Fibroblast of lung (primary cell): ENCODE results near the gene MEIOB. TPM values are rescaled to one million over a fixed set of nuclear protein-coding genes. Genes with fewer than 3 reads are reported as not detected.

Experiments used
- DNase-seq, 2 donors: peaks; one replicate each; pipeline versions ENCODE4 v3.0.0 to v3.0.0-alpha.2; 2010; ENCODE audit warnings: low read depth in 2 of 2
- H2AFZ ChIP-seq: 2 replicates; pipeline ENCODE4 v1.5.1; 2012; ENCODE audit warnings: low read length, control low read depth, inconsistent platforms
- H3K27ac ChIP-seq: 2 replicates; pipeline ENCODE4 v1.5.1; 2011; ENCODE audit warnings: low read length, control low read depth; ENCODE audit not compliant: insufficient read depth
- H3K27me3 ChIP-seq: 2 replicates; pipeline ENCODE4 v1.5.1; 2011; ENCODE audit warnings: mild to moderate bottlenecking, low read length; ENCODE audit not compliant: control insufficient read depth, insufficient read depth
- H3K36me3 ChIP-seq: 2 replicates; pipeline ENCODE4 v1.5.1; 2011; ENCODE audit warnings: low read length; ENCODE audit not compliant: control insufficient read depth, insufficient read depth
- H3K4me1 ChIP-seq: 2 replicates; pipeline ENCODE4 v1.5.1; 2011; ENCODE audit warnings: low read length; ENCODE audit not compliant: control insufficient read depth, insufficient read depth; ENCODE audit errors: extremely low read depth
- H3K4me2 ChIP-seq: 2 replicates; pipeline ENCODE4 v1.5.1; 2011; ENCODE audit warnings: low read length, control low read depth; ENCODE audit not compliant: insufficient read depth; ENCODE audit errors: extremely low read depth
- H3K4me3 ChIP-seq, 4 experiments: fragments of 200-600 bp in 1 of 4; sonication (generic) in 1 of 4; replicated peaks in 1 of 4; 2 replicates each; pipeline ENCODE4 v1.5.1; 2011 to 2016; ENCODE audit warnings: low read length in 4 of 4, low read depth in 3 of 4, mild to moderate bottlenecking in 3 of 4, control low read depth in 2 of 4, inconsistent platforms in 1 of 4, mixed read lengths in 1 of 4; ENCODE audit not compliant: insufficient read depth in 1 of 4; ENCODE audit errors: control extremely low read depth in 1 of 4
- H3K79me2 ChIP-seq: 2 replicates; pipeline ENCODE4 v1.5.1; 2012; ENCODE audit warnings: mild to moderate bottlenecking, low read length, inconsistent platforms; ENCODE audit not compliant: control insufficient read depth, insufficient read depth
- H3K9ac ChIP-seq: 2 replicates; pipeline ENCODE4 v1.5.1; 2011; ENCODE audit warnings: mild to moderate bottlenecking, low read length, control low read depth; ENCODE audit not compliant: insufficient read depth
- H3K9me3 ChIP-seq: 2 replicates; pipeline ENCODE4 v1.5.1; 2012; ENCODE audit warnings: low read depth, low read length; ENCODE audit not compliant: control insufficient read depth, insufficient read depth
- H4K20me1 ChIP-seq: 2 replicates; pipeline ENCODE4 v1.5.1; 2011; ENCODE audit warnings: low read length; ENCODE audit not compliant: control insufficient read depth, insufficient read depth; ENCODE audit errors: extremely low read depth
- CTCF ChIP-seq, 2 donors: IDR thresholded peaks in 1 of 2; conservative IDR thresholded peaks in 1 of 2; 1 replicate in 1 of 2; 2 replicates in 1 of 2; pipeline ENCODE4 v1.5.1; 2011 to 2012; ENCODE audit warnings: low read length in 2 of 2, control low read depth in 1 of 2, inconsistent platforms in 1 of 2, low read depth in 1 of 2, mild to moderate bottlenecking in 1 of 2
- EZH2 ChIP-seq: IDR thresholded peaks from 2 replicates; pipeline ENCODE4 v1.5.1; 2012; ENCODE audit warnings: low read length, control low read depth, mild to moderate bottlenecking; ENCODE audit errors: missing control alignments
- polyA plus RNA-seq, 2 donors: library from polyadenylated mRNA; depleted of rRNA in 1 of 2; stranded (reverse) in 1 of 2; unstranded in 1 of 2; fragments of >200 nt; gene quantifications; 2 replicates each; pipeline ENCODE4 v1.2.1, GENCODE V29; 2011 to 2012; ENCODE audit warnings: missing spikeins in 1 of 2
- total RNA-seq: library from RNA; depleted of rRNA; stranded (reverse); fragments of >200 nt; gene quantifications from 2 replicates; pipeline ENCODE4 v1.2.1, GENCODE V29; 2014

Gene MEIOB
- total and polyA plus RNA-seq, 2 donors (not counting 1 experiment from before 2014, with no cell fraction given): not detected

- H3K4me2 ChIP-seq: no peak overlapping the region
- H3K4me3 ChIP-seq: no peak overlapping the region
- no peak for DNase-seq
- H3K9ac ChIP-seq: no peak overlapping the region
- TF ChIP-seq EZH2: no peak
- no peak for TF ChIP-seq CTCF (conservative IDR thresholded peaks at IDR 0.05 in 1 of 2, IDR thresholded peaks at IDR 0.05 in 1 of 2; ENCODE audit: low read depth in 1 of 2, low read length in 2 of 2)
- H3K9me3 ChIP-seq: no peaks in the 10 kb centered on the region
- H3K79me2 ChIP-seq: no peaks in the 10 kb centered on the region
- H3K4me1 ChIP-seq: no peaks in the 10 kb centered on the region
- H4K20me1 ChIP-seq: no peaks in the 10 kb centered on the region
- peaks cover 10% of the 10 kb centered on the region for H3K36me3 ChIP-seq
- no peak overlapping the region for H3K27ac ChIP-seq
- no peaks in the 10 kb centered on the region for H3K27me3 ChIP-seq
- H2AFZ ChIP-seq: no peak overlapping the region
These were observed 53.0 kb downstream of the MEIOB start for GRCh38 chr16:1818873-1819525.

GRCh38 chr16:1818204-1818872, 53.6 kb downstream of the MEIOB start:
- H2AFZ ChIP-seq: no peak overlapping the region
- no peak overlapping the region for H3K4me3 ChIP-seq
- H3K27me3 ChIP-seq: no peaks in the 10 kb centered on the region
- no peak for DNase-seq
- no peaks in the 10 kb centered on the region for H4K20me1 ChIP-seq
- H3K9ac ChIP-seq: no peak overlapping the region
- H3K9me3 ChIP-seq: no peaks in the 10 kb centered on the region
- H3K4me1 ChIP-seq: no peaks in the 10 kb centered on the region
- H3K4me2 ChIP-seq: no peak overlapping the region
- H3K79me2 ChIP-seq: no peaks in the 10 kb centered on the region
- no peak for TF ChIP-seq EZH2
- TF ChIP-seq CTCF (conservative IDR thresholded peaks at IDR 0.05 in 1 of 2, IDR thresholded peaks at IDR 0.05 in 1 of 2; ENCODE audit: low read depth in 1 of 2, low read length in 2 of 2): no peak
- H3K36me3 ChIP-seq: peaks cover 10% of the 10 kb centered on the region
- H3K27ac ChIP-seq: no peak overlapping the region

- Histone ChIP-seq H3K4me1 (peaks cover 3% of the 10 kb centered on the region), H3K79me2 (no peaks in the 10 kb centered on the region), H3K27me3 (no peaks in the 10 kb centered on the region), H3K27ac (no peak overlapping the region), H3K9me3 (no peaks in the 10 kb centered on the region), H2AFZ (no peak overlapping the region), H3K4me2 (no peak overlapping the region), H4K20me1 (no peaks in the 10 kb centered on the region), H3K4me3 (no peak overlapping the region), H3K36me3 (peaks cover 10% of the 10 kb centered on the region), H3K9ac (no peak overlapping the region)
- no peak for DNase-seq
- TF ChIP-seq CTCF (conservative IDR thresholded peaks at IDR 0.05 in 1 of 2, IDR thresholded peaks at IDR 0.05 in 1 of 2; ENCODE audit: low read depth in 1 of 2, low read length in 2 of 2) (no peak), EZH2 (no peak)
These were observed 54.2 kb downstream of the MEIOB start for GRCh38 chr16:1817716-1818115.
